HEK293 (cell line): ENCODE results near the gene CNFN.

ENCODE experiments used
- CTCF ChIA-PET: fragments of 350-600 bp; formaldehyde crosslinking; extraction: SDS; loops from one replicate; lab custom pipeline; 2021; ENCODE audit warnings: antibody characterized with exemption; lab: Yijun Ruan, JAX
- POLR2A ChIA-PET: fragments of 300-600 bp; formaldehyde crosslinking; extraction: SDS; loops from one replicate; lab custom pipeline; 2020; ENCODE audit warnings: antibody characterized with exemption, inconsistent platforms; lab: Yijun Ruan, JAX
- H3K27ac ChIP-seq: fragments of 200-500 bp; sonication (Bioruptor generic); 2 replicates; pipeline ENCODE4 v1.5.1; 2014; ENCODE audit warnings: low read depth, low read length, control low read depth, inconsistent platforms; ENCODE audit errors: extremely low read depth
- H3K36me3 ChIP-seq, 2 experiments: fragments of 200-500 bp in 1 of 2; sonication (Bioruptor generic) in 1 of 2; 1 replicate in 1 of 2; 2 replicates in 1 of 2; pipeline ENCODE4 v1.5.1; 2014 to 2017; ENCODE audit warnings: inconsistent platforms in 2 of 2, low read length in 2 of 2; ENCODE audit not compliant: control insufficient read depth in 2 of 2, insufficient read depth in 1 of 2
- H3K4me1 ChIP-seq: fragments of 200-500 bp; sonication (Bioruptor generic); 2 replicates; pipeline ENCODE4 v1.5.1; 2014; ENCODE audit warnings: mild to moderate bottlenecking, low read length, inconsistent platforms; ENCODE audit not compliant: control insufficient read depth, insufficient read depth
- H3K4me3 ChIP-seq: 2 replicates; pipeline ENCODE4 v1.5.1; 2011; ENCODE audit warnings: low read depth, mild to moderate bottlenecking, control low read depth, low read length, moderate library complexity
- H3K9me3 ChIP-seq: fragments of 200-500 bp; sonication (Bioruptor generic); 2 replicates; pipeline ENCODE4 v1.5.1; 2014; ENCODE audit warnings: low read depth, low read length, inconsistent platforms; ENCODE audit not compliant: control insufficient read depth, insufficient read depth
- GLIS1 ChIP-seq: fragments of 450-650 bp; formaldehyde crosslinking; IDR thresholded peaks from 2 replicates; pipeline ENCODE4 v1.5.1; 2016; ENCODE audit warnings: missing biosample characterization, missing genetic modification characterization
- GLIS2 ChIP-seq: fragments of 450-650 bp; formaldehyde crosslinking; IDR thresholded peaks from 2 replicates; pipeline ENCODE4 v1.5.1; 2016; ENCODE audit warnings: missing biosample characterization, missing genetic modification characterization
- HOXC10 ChIP-seq: sonication (generic); formaldehyde crosslinking; IDR thresholded peaks from 2 replicates; pipeline ENCODE4 v1.8.1; 2023; ENCODE audit warnings: mild to moderate bottlenecking, missing genetic modification reagents
- ZBTB20 ChIP-seq: fragments of 450-650 bp; formaldehyde crosslinking; IDR thresholded peaks from 2 replicates; pipeline ENCODE4 v1.5.1; 2016; ENCODE audit warnings: missing biosample characterization, missing genetic modification characterization
- ZBTB8A ChIP-seq: fragments of 450-650 bp; formaldehyde crosslinking; IDR thresholded peaks from 2 replicates; pipeline ENCODE4 v1.5.1; 2016; ENCODE audit warnings: missing biosample characterization, missing genetic modification characterization
- ZFHX2 ChIP-seq: fragments of 450-650 bp; formaldehyde crosslinking; conservative IDR thresholded peaks from 2 replicates; pipeline ENCODE4 v1.5.1; 2016; ENCODE audit warnings: missing biosample characterization, missing genetic modification characterization
- ZIC2 ChIP-seq: fragments of 450-650 bp; formaldehyde crosslinking; IDR thresholded peaks from 2 replicates; pipeline ENCODE4 v1.5.1; 2016; ENCODE audit warnings: missing biosample characterization, missing genetic modification characterization
- ZNF121 ChIP-seq: fragments of 450-650 bp; formaldehyde crosslinking; IDR thresholded peaks from 2 replicates; pipeline ENCODE4 v1.5.1; 2016; ENCODE audit warnings: missing biosample characterization, missing genetic modification characterization
- ZNF146 ChIP-seq: fragments of 450-650 bp; formaldehyde crosslinking; IDR thresholded peaks from 2 replicates; pipeline ENCODE4 v1.5.1; 2016; ENCODE audit warnings: missing biosample characterization, missing genetic modification characterization
- ZNF2 ChIP-seq: fragments of 450-650 bp; formaldehyde crosslinking; IDR thresholded peaks from 2 replicates; pipeline ENCODE4 v1.5.1; 2016; ENCODE audit warnings: missing biosample characterization, missing genetic modification characterization
- ZNF23 ChIP-seq: fragments of 450-650 bp; formaldehyde crosslinking; IDR thresholded peaks from 2 replicates; pipeline ENCODE4 v1.5.1; 2016; ENCODE audit warnings: missing biosample characterization, missing genetic modification characterization, borderline replicate concordance
- ZNF324 ChIP-seq: fragments of 450-650 bp; formaldehyde crosslinking; IDR thresholded peaks from 2 replicates; pipeline ENCODE4 v1.5.1; 2016; ENCODE audit warnings: missing biosample characterization, missing genetic modification characterization
- ZNF792 ChIP-seq: fragments of 450-650 bp; formaldehyde crosslinking; IDR thresholded peaks from 2 replicates; pipeline ENCODE4 v1.5.1; 2016; ENCODE audit warnings: missing biosample characterization, missing genetic modification characterization
- ZSCAN30 ChIP-seq: fragments of 450-650 bp; IDR thresholded peaks from 2 replicates; pipeline ENCODE4 v1.5.1; 2018; ENCODE audit warnings: missing biosample characterization, mild to moderate bottlenecking, missing genetic modification characterization, moderate library complexity
- TF ChIP-seq, protein P1 (sequence below): fragments of 450-650 bp; formaldehyde crosslinking; IDR thresholded peaks from 2 replicates; pipeline ENCODE4 v1.5.1; 2016; ENCODE audit warnings: missing biosample characterization, missing genetic modification characterization
- TF ChIP-seq, protein P2 (sequence below): fragments of 450-650 bp; formaldehyde crosslinking; IDR thresholded peaks from 2 replicates; pipeline ENCODE4 v1.5.1; 2017; ENCODE audit warnings: missing biosample characterization, missing genetic modification characterization
- TF ChIP-seq, protein P3 (sequence below): fragments of 450-650 bp; formaldehyde crosslinking; IDR thresholded peaks from 2 replicates; pipeline ENCODE4 v1.5.1; 2017; ENCODE audit warnings: missing biosample characterization, missing genetic modification characterization
- TF ChIP-seq, protein P4 (sequence below): fragments of 450-650 bp; formaldehyde crosslinking; IDR thresholded peaks from 2 replicates; pipeline ENCODE4 v1.5.1; 2016; ENCODE audit warnings: missing biosample characterization, missing genetic modification characterization
- TF ChIP-seq, protein P5 (sequence below): IDR thresholded peaks from 2 replicates; pipeline ENCODE4 v1.6.1; 2011; ENCODE audit warnings: mild to moderate bottlenecking, low read depth, low read length, borderline replicate concordance

The CNFN gene

DNA sequence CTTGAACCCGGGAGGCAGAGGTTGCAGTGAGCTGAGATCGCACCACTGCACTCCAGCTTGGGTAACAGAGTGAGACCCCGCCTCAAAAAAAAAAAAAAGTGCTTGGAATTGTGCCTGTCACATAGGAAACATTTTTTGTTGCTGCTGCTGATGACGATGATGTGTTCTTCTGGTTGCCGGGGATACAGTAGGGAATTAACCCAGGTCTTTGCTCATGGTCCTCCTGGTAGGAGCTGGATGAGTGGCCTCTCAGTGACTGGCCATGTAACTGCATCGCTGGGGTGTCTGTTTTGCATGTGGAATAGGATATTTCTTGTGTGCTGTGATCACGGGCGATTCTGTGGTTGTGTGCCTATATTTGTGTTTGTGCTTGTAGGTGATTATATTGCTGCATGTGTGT lies 4.7 kb upstream of the CNFN start:
- Histone ChIP-seq H3K9me3 (no peaks in the 10 kb centered on the region), H3K4me3 (no peak overlapping the region), H3K27ac (no peak overlapping the region), H3K4me1 (peaks cover 9% of the 10 kb centered on the region), H3K36me3 (no peaks in the 10 kb centered on the region; a peak in 1 of 3 replicates)
- POLR2A ChIA-PET = interaction anchor here (0.6 kb wide), 1 partner anchor 87 kb away, joined by 4 read pairs; no protein-coding TSS in a partner anchor
- CTCF ChIA-PET = interaction anchor here (0.6 to 1.0 kb wide), 4 partner anchors 39 to 1495 kb away, joined by 3 to 5 read pairs (median 3); no protein-coding TSS in a partner anchor
- TF ChIP-seq ZNF146 (tag by site-specific recombination) (no peak), ZNF121 (tag by site-specific recombination) (no peak), ZFHX2 (no peak), ZNF2 (no peak), ZBTB8A (no peak), ZNF23 (tag by site-specific recombination) (no peak), ZBTB20 (tag by site-specific recombination) (no peak), ZSCAN30 (tag by site-specific recombination) (no peak), HOXC10 (no peak), ZNF792 (tag by site-specific recombination) (no peak)
- TF ChIP-seq, protein P1, sequence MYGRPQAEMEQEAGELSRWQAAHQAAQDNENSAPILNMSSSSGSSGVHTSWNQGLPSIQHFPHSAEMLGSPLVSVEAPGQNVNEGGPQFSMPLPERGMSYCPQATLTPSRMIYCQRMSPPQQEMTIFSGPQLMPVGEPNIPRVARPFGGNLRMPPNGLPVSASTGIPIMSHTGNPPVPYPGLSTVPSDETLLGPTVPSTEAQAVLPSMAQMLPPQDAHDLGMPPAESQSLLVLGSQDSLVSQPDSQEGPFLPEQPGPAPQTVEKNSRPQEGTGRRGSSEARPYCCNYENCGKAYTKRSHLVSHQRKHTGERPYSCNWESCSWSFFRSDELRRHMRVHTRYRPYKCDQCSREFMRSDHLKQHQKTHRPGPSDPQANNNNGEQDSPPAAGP (tag by site-specific recombination) = no peak
- TF ChIP-seq, protein P2, sequence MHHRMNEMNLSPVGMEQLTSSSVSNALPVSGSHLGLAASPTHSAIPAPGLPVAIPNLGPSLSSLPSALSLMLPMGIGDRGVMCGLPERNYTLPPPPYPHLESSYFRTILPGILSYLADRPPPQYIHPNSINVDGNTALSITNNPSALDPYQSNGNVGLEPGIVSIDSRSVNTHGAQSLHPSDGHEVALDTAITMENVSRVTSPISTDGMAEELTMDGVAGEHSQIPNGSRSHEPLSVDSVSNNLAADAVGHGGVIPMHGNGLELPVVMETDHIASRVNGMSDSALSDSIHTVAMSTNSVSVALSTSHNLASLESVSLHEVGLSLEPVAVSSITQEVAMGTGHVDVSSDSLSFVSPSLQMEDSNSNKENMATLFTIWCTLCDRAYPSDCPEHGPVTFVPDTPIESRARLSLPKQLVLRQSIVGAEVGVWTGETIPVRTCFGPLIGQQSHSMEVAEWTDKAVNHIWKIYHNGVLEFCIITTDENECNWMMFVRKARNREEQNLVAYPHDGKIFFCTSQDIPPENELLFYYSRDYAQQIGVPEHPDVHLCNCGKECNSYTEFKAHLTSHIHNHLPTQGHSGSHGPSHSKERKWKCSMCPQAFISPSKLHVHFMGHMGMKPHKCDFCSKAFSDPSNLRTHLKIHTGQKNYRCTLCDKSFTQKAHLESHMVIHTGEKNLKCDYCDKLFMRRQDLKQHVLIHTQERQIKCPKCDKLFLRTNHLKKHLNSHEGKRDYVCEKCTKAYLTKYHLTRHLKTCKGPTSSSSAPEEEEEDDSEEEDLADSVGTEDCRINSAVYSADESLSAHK = no peak
- TF ChIP-seq, protein P3, sequence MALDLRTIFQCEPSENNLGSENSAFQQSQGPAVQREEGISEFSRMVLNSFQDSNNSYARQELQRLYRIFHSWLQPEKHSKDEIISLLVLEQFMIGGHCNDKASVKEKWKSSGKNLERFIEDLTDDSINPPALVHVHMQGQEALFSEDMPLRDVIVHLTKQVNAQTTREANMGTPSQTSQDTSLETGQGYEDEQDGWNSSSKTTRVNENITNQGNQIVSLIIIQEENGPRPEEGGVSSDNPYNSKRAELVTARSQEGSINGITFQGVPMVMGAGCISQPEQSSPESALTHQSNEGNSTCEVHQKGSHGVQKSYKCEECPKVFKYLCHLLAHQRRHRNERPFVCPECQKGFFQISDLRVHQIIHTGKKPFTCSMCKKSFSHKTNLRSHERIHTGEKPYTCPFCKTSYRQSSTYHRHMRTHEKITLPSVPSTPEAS = no peak
- TF ChIP-seq, protein P4, sequence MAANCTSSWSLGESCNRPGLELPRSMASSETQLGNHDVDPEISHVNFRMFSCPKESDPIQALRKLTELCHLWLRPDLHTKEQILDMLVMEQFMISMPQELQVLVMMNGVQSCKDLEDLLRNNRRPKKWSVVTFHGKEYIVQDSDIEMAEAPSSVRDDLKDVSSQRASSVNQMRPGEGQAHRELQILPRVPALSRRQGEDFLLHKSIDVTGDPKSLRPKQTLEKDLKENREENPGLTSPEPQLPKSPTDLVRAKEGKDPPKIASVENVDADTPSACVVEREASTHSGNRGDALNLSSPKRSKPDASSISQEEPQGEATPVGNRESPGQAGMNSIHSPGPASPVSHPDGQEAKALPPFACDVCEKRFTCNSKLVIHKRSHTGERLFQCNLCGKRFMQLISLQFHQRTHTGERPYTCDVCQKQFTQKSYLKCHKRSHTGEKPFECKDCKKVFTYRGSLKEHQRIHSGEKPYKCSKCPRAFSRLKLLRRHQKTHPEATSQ (tag by site-specific recombination) = no peak
- TF ChIP-seq, protein P5, sequence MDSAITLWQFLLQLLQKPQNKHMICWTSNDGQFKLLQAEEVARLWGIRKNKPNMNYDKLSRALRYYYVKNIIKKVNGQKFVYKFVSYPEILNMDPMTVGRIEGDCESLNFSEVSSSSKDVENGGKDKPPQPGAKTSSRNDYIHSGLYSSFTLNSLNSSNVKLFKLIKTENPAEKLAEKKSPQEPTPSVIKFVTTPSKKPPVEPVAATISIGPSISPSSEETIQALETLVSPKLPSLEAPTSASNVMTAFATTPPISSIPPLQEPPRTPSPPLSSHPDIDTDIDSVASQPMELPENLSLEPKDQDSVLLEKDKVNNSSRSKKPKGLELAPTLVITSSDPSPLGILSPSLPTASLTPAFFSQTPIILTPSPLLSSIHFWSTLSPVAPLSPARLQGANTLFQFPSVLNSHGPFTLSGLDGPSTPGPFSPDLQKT = no peak

DNA sequence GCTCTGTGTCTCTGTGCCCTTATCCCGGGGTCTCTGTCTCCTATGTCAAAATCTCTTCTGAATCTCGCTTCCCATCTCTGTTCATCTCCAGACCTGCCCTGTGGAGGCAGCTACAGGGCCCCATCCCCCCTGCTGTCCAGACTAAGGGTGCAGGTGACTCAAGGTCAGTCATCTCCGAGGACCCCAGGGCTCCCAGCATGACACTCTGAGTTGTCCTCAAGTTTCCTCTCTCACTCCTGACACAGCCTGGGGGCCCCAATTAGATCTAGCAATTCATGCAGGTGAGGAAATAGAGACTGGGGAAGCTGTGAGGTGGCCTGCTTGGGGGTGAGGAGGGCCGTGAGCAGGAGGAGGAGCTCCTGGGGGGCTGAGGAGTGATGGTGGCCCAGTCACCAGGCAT lies 2.1 kb upstream of the CNFN start:
- H3K4me1 ChIP-seq = peaks cover 6% of the 10 kb centered on the region
- H3K27ac ChIP-seq = 0 out of 2 replicates have a peak overlapping the region, but pooled peaks have one; percentile 2
- no peaks in the 10 kb centered on the region for H3K9me3 ChIP-seq
- POLR2A ChIA-PET = no interaction called here
- H3K36me3 ChIP-seq = no peaks in the 10 kb centered on the region; a peak in 1 of 3 replicates
- 0 out of 2 replicates have a peak, but pooled peaks have one; percentile 13 for TF ChIP-seq GLIS2 (tag by site-specific recombination)
- TF ChIP-seq, protein P1 (tag by site-specific recombination) = no peak
- peak; percentile 91 for TF ChIP-seq ZIC2 (tag by site-specific recombination)
- TF ChIP-seq GLIS1 = peak; percentile 80
- no peak for TF ChIP-seq ZNF324 (tag by site-specific recombination)
- no peak overlapping the region for H3K4me3 ChIP-seq
- CTCF ChIA-PET = interaction anchor here (1.0 to 2.1 kb wide), 2 partner anchors 9 to 46 kb away, joined by 3 to 8 read pairs; no protein-coding TSS in a partner anchor
